ENCODE measurements around the gene PEX7.

The PEX7 gene

DNA sequence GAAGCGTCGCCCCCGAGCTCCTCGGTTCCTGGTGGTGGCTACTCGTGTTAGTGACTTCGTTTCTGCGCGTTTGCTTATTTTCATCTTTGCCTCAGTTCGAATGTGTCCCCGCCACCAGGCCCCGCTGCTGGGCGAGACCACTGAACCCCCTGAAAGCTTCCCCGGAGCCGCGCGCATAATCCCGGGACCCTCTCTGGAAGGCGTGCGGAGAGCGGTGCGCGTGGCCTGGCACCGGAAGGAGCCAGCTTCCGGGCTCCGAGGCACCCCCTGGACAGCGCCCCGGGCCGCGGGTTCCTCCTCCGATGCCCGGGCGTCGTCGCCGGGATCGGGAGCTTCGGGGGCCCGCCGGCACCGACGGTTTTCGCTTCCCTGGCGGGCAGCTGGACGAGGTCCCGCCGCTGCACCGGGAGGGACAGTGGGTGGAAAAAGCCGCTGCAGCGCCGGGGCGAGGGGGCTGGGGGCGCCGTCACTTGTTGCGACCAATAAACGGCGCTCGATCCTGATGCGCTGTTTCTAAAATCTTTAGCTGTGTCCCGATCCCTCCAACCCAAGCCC is 99.1 kb downstream of the PEX7 start:
- TF ChIP-seq, protein P1, sequence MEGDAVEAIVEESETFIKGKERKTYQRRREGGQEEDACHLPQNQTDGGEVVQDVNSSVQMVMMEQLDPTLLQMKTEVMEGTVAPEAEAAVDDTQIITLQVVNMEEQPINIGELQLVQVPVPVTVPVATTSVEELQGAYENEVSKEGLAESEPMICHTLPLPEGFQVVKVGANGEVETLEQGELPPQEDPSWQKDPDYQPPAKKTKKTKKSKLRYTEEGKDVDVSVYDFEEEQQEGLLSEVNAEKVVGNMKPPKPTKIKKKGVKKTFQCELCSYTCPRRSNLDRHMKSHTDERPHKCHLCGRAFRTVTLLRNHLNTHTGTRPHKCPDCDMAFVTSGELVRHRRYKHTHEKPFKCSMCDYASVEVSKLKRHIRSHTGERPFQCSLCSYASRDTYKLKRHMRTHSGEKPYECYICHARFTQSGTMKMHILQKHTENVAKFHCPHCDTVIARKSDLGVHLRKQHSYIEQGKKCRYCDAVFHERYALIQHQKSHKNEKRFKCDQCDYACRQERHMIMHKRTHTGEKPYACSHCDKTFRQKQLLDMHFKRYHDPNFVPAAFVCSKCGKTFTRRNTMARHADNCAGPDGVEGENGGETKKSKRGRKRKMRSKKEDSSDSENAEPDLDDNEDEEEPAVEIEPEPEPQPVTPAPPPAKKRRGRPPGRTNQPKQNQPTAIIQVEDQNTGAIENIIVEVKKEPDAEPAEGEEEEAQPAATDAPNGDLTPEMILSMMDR (IDR thresholded peaks at IDR 0.05; ENCODE audit: low read length), result no peak
- TF ChIP-seq EZH2 (optimal IDR thresholded peaks at IDR 0.05; ENCODE audit: low read depth, low read length) (no peak), EZH2phosphoT487 (IDR thresholded peaks at IDR 0.05; ENCODE audit: low read length) (no peak)
- no peak overlapping the region for H3K9ac ChIP-seq (ENCODE audit: low read length)

DNA sequence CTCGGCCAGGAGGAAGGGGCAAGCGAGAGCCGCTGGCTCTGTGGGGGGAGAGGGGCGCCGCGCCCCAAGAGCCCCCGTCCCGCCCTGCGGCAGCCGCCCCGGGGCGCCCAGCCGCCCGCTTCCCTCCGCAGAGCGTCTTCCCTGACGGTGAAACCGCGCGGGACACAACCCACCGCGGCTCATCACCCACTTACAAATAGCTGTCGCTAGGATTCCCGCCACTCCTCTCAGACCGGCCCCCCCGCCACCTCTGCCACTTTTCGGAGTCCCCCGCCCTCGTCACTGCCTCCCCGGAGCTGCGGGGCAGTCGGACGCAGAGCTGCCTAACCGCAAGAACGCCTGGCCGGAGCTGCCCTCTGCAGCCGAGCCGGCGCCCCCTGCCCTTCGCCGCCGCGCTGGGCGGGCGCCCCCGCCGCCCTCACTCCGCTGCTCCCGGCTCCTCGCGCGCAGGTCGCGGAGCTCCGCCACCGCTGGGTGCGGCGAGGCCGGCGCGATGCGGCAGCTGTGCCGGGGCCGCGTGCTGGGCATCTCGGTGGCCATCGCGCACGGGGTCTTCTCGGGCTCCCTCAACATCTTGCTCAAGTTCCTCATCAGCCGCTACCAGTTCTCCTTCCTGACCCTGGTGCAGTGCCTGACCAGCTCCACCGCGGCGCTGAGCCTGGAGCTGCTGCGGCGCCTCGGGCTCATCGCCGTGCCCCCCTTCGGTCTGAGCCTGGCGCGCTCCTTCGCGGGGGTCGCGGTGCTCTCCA is 99.7 kb downstream of the PEX7 start, which contains the start of gene SLC35D3:
SLC35D3 (plus strand) TSS at position 366 of the 749 bp plus-strand sequence; CDS start at position 494, 128 bp downstream.
- no peak for DNase-seq
- Histone ChIP-seq H3K4me2 (ENCODE audit: low read depth, low read length) (peak within 1 kb of the TSS; percentile 81), H3K36me3 (replicated peaks; ENCODE audit: insufficient read depth, low read length) (no peaks in the 10 kb centered on the region), H3K9me3 (replicated peaks; ENCODE audit: insufficient read depth, low read length) (no peaks in the 10 kb centered on the region), H4K20me1 (ENCODE audit: insufficient read depth, low read length) (no peaks in the 10 kb centered on the region), H3K9ac (ENCODE audit: low read length) (no peak within 1 kb of the TSS), H3K4me3 (ENCODE audit: low read length) (peak within 1 kb of the TSS; percentile 37), H2AFZ (ENCODE audit: low read length) (peak within 1 kb of the TSS; percentile 45), H3K79me2 (ENCODE audit: low read length) (no peaks in the 10 kb centered on the region), H3K4me1 (ENCODE audit: low read length) (no peaks in the 10 kb centered on the region), H3K27me3 (replicated peaks; ENCODE audit: insufficient read depth, low read length) (peaks cover 14% of the 10 kb centered on the region), H3K27ac (ENCODE audit: low read length) (no peak within 1 kb of the TSS), H3F3A (ENCODE audit: insufficient read depth, low read length) (no peaks in the 10 kb centered on the region), H3K9me2 (replicated peaks; ENCODE audit: insufficient read depth, low read length) (no peaks in the 10 kb centered on the region)
- TF ChIP-seq EZH2 (optimal IDR thresholded peaks at IDR 0.05; ENCODE audit: low read depth, low read length) (no peak), EZH2phosphoT487 (IDR thresholded peaks at IDR 0.05; ENCODE audit: low read length) (no peak)
- TF ChIP-seq, protein P1 (IDR thresholded peaks at IDR 0.05; ENCODE audit: low read length), result no peak

More for the DNA sequence above, 99.1 kb downstream of the PEX7 start:
- no peaks in the 10 kb centered on the region for H3K4me1 ChIP-seq (ENCODE audit: low read length)
- H3K27ac ChIP-seq (ENCODE audit: low read length), result no peak overlapping the region
- H3K9me3 ChIP-seq (replicated peaks; ENCODE audit: insufficient read depth, low read length), result no peaks in the 10 kb centered on the region
- no peaks in the 10 kb centered on the region for H4K20me1 ChIP-seq (ENCODE audit: insufficient read depth, low read length)
- no peak for DNase-seq
- H3K4me2 ChIP-seq (ENCODE audit: low read depth, low read length), result peak overlapping the region; percentile 81; the same call in 1 of the 2 replicates
- H3F3A ChIP-seq (ENCODE audit: insufficient read depth, low read length), result no peaks in the 10 kb centered on the region
- no peaks in the 10 kb centered on the region for H3K79me2 ChIP-seq (ENCODE audit: low read length)
- H3K27me3 ChIP-seq (replicated peaks; ENCODE audit: insufficient read depth, low read length), result peaks cover 14% of the 10 kb centered on the region
- H3K36me3 ChIP-seq (replicated peaks; ENCODE audit: insufficient read depth, low read length), result no peaks in the 10 kb centered on the region
- H3K9me2 ChIP-seq (replicated peaks; ENCODE audit: insufficient read depth, low read length), result no peaks in the 10 kb centered on the region
- peak overlapping the region; percentile 37 for H3K4me3 ChIP-seq (ENCODE audit: low read length)
- H2AFZ ChIP-seq (ENCODE audit: low read length), result peak overlapping the region; percentile 45

DNA sequence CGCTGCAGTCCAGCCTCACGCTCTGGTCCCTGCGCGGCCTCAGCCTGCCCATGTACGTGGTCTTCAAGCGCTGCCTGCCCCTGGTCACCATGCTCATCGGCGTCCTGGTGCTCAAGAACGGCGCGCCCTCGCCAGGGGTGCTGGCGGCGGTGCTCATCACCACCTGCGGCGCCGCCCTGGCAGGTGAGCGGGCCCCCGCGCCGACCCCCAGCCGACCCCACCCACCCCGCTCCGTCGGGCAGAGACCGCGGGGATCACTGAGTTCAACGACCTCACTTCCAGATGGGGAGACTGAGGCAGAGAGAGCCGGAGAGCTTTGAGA is 100.3 kb downstream of the PEX7 start:
- H3K9ac ChIP-seq (ENCODE audit: low read length), result no peak overlapping the region
- no peaks in the 10 kb centered on the region for H3F3A ChIP-seq (ENCODE audit: insufficient read depth, low read length)
- H3K27ac ChIP-seq (ENCODE audit: low read length), result no peak overlapping the region
- no peak for DNase-seq
- H3K4me1 ChIP-seq (ENCODE audit: low read length), result no peaks in the 10 kb centered on the region
- H3K4me3 ChIP-seq (ENCODE audit: low read length), result peak overlapping the region; percentile 37; the same call in 1 of the 2 replicates
- TF ChIP-seq, protein P1 (IDR thresholded peaks at IDR 0.05; ENCODE audit: low read length), result no peak
- no peak for TF ChIP-seq EZH2phosphoT487 (IDR thresholded peaks at IDR 0.05; ENCODE audit: low read length)
- no peak for TF ChIP-seq EZH2 (optimal IDR thresholded peaks at IDR 0.05; ENCODE audit: low read depth, low read length)
- H4K20me1 ChIP-seq (ENCODE audit: insufficient read depth, low read length), result no peaks in the 10 kb centered on the region
- H3K4me2 ChIP-seq (ENCODE audit: low read depth, low read length), result peak overlapping the region; percentile 81
- H3K9me2 ChIP-seq (replicated peaks; ENCODE audit: insufficient read depth, low read length), result no peaks in the 10 kb centered on the region
- H3K79me2 ChIP-seq (ENCODE audit: low read length), result no peaks in the 10 kb centered on the region
- H3K9me3 ChIP-seq (replicated peaks; ENCODE audit: insufficient read depth, low read length), result no peaks in the 10 kb centered on the region
- 0 out of 2 replicates have a peak overlapping the region, but pooled peaks have one; percentile 23 for H2AFZ ChIP-seq (ENCODE audit: low read length)
- no peaks in the 10 kb centered on the region for H3K36me3 ChIP-seq (replicated peaks; ENCODE audit: insufficient read depth, low read length)
- H3K27me3 ChIP-seq (replicated peaks; ENCODE audit: insufficient read depth, low read length), result peaks cover 14% of the 10 kb centered on the region
